GM23338 (cell line): Measurements from ENCODE around the gene ZNF222. TPM values are rescaled to one million over a fixed set of nuclear protein-coding genes. Genes with fewer than 3 reads are reported as not detected.

ENCODE experiments used
- ATAC-seq: fragments of 200-7000 bp; cut with Tn5 transposase; 3 replicates; pipeline ENCODE4 v1.9.1; 2020
- DNase-seq: peaks from one replicate; pipeline ENCODE4 v3.0.0-alpha.2; 2015; ENCODE audit warnings: low spot score
- H2AFZ ChIP-seq: fragments of 200-600 bp; sonication (generic); 2 replicates; pipeline ENCODE4 v1.8.0; 2016; ENCODE audit warnings: antibody characterized with exemption, mild to moderate bottlenecking, moderate library complexity
- H3F3A ChIP-seq: fragments of 200-600 bp; sonication (generic); replicated peaks from 2 replicates; pipeline ENCODE4 v1.8.0; 2017; ENCODE audit warnings: antibody characterized with exemption, mixed run types, low read depth
- H3K27ac ChIP-seq: fragments of 200-600 bp; sonication (generic); 2 replicates; pipeline ENCODE4 v1.6.1; 2016; ENCODE audit warnings: low read depth
- H3K27me3 ChIP-seq: fragments of 200-600 bp; sonication (generic); 2 replicates; pipeline ENCODE4 v1.8.0; 2016; ENCODE audit warnings: mild to moderate bottlenecking, mixed run types, moderate library complexity; ENCODE audit not compliant: insufficient read depth
- H3K36me3 ChIP-seq: fragments of 200-600 bp; sonication (generic); 2 replicates; pipeline ENCODE4 v1.8.0; 2016; ENCODE audit warnings: mild to moderate bottlenecking; ENCODE audit not compliant: insufficient read depth
- H3K4me1 ChIP-seq: fragments of 200-600 bp; sonication (generic); 2 replicates; pipeline ENCODE4 v1.8.0; 2016; ENCODE audit warnings: mild to moderate bottlenecking, moderate library complexity; ENCODE audit not compliant: insufficient read depth
- H3K4me2 ChIP-seq: fragments of 200-600 bp; sonication (generic); 2 replicates; pipeline ENCODE4 v1.7.1; 2017; ENCODE audit warnings: mixed run types
- H3K4me3 ChIP-seq: fragments of 200-600 bp; sonication (generic); 2 replicates; pipeline ENCODE4 v1.6.1; 2016; ENCODE audit warnings: mixed run types
- H3K79me2 ChIP-seq: fragments of 200-600 bp; sonication (generic); replicated peaks from 2 replicates; pipeline ENCODE4 v1.8.0; 2017; ENCODE audit warnings: mild to moderate bottlenecking; ENCODE audit not compliant: insufficient read depth
- H3K9me2 ChIP-seq: fragments of 200-600 bp; sonication (generic); 2 replicates; pipeline ENCODE4 v1.8.0; 2017; ENCODE audit not compliant: insufficient read depth
- H4K20me1 ChIP-seq: fragments of 200-600 bp; sonication (generic); replicated peaks from 2 replicates; pipeline ENCODE4 v1.8.0; 2017; ENCODE audit warnings: mild to moderate bottlenecking; ENCODE audit not compliant: insufficient read depth
- H3K27ac Mint-ChIP-seq: 2 replicates; pipeline ENCODE4 v1.8.0; 2020; ENCODE audit warnings: inconsistent platforms, mild to moderate bottlenecking, moderate library complexity, mixed read lengths
- H3K27me3 Mint-ChIP-seq: 3 replicates; pipeline ENCODE4 v1.8.0; 2022; ENCODE audit warnings: low read depth, mild to moderate bottlenecking, moderate library complexity, mixed read lengths, inconsistent platforms; ENCODE audit not compliant: insufficient read depth, poor library complexity
- H3K36me3 Mint-ChIP-seq: 3 replicates; pipeline ENCODE4 v1.8.0; 2021; ENCODE audit warnings: low read depth, mild to moderate bottlenecking, inconsistent platforms, moderate library complexity, mixed read lengths
- H3K4me1 Mint-ChIP-seq: 3 replicates; pipeline ENCODE4 v1.8.0; 2020; ENCODE audit warnings: mild to moderate bottlenecking, inconsistent platforms, mixed read lengths
- H3K4me3 Mint-ChIP-seq: 3 replicates; pipeline ENCODE4 v1.8.0; 2021; ENCODE audit warnings: moderate library complexity, mild to moderate bottlenecking, inconsistent platforms, mixed read lengths
- H3K9me3 Mint-ChIP-seq: 3 replicates; pipeline ENCODE4 v1.8.0; 2020; ENCODE audit warnings: moderate library complexity, mild to moderate bottlenecking, inconsistent platforms, mixed read lengths
- CREB1 ChIP-seq: fragments of 250-450 bp; sonication (Bioruptor Pico); IDR thresholded peaks from 2 replicates; pipeline ENCODE4 v1.5.0; 2020; ENCODE audit warnings: low read depth, mild to moderate bottlenecking, moderate library complexity
- CTCF ChIP-seq, 2 experiments: fragments of 200-600 bp in 1 of 2; sonication (generic) in 1 of 2; conservative IDR thresholded peaks; 2 replicates each; pipeline versions ENCODE4 v1.5.1 to v1.6.1; 2016 to 2017; ENCODE audit warnings: antibody characterized with exemption in 2 of 2, low read depth in 2 of 2, mild to moderate bottlenecking in 2 of 2, moderate library complexity in 1 of 2
- EZH2 ChIP-seq: fragments of 200-600 bp; sonication (generic); IDR thresholded peaks from one replicate; pipeline ENCODE4 v1.8.0; 2017; ENCODE audit warnings: antibody characterized with exemption, mild to moderate bottlenecking, low read depth; ENCODE audit not compliant: unreplicated experiment
- EZH2phosphoT487 ChIP-seq: fragments of 200-600 bp; sonication (generic); IDR thresholded peaks from one replicate; pipeline ENCODE4 v1.8.1; 2018; ENCODE audit warnings: antibody characterized with exemption; ENCODE audit not compliant: unreplicated experiment
- JUNB ChIP-seq: IDR thresholded peaks from one replicate; pipeline ENCODE4 v1.6.1; 2016; ENCODE audit warnings: antibody characterized with exemption; ENCODE audit not compliant: unreplicated experiment
- NANOG ChIP-seq: IDR thresholded peaks from 2 replicates; pipeline ENCODE4 v1.6.1; 2016; ENCODE audit warnings: antibody characterized with exemption, borderline replicate concordance
- POLR2AphosphoS5 ChIP-seq: IDR thresholded peaks from 2 replicates; pipeline ENCODE4 v1.6.1; 2016; ENCODE audit warnings: antibody characterized with exemption, low read depth
- STAT1 ChIP-seq: IDR thresholded peaks from one replicate; pipeline ENCODE4 v1.6.1; 2016; ENCODE audit warnings: antibody characterized with exemption; ENCODE audit not compliant: unreplicated experiment
- ZNF114 ChIP-seq: fragments of 250-450 bp; sonication (Bioruptor Pico); IDR thresholded peaks from 2 replicates; pipeline ENCODE4 v1.5.0; 2020; ENCODE audit warnings: mild to moderate bottlenecking, moderate library complexity
- ZNF331 ChIP-seq: fragments of 250-450 bp; sonication (Bioruptor Pico); IDR thresholded peaks from 2 replicates; pipeline ENCODE4 v1.5.0; 2020; ENCODE audit warnings: low read depth, mild to moderate bottlenecking, moderate library complexity
- ZNF462 ChIP-seq: fragments of 250-450 bp; sonication (Bioruptor Pico); IDR thresholded peaks from 2 replicates; pipeline ENCODE4 v1.5.0; 2020; ENCODE audit warnings: mild to moderate bottlenecking, moderate library complexity
- polyA plus RNA-seq: library from polyadenylated mRNA; unstranded; fragments of >200 nt; fragmentation: Nextera tagmentation; extraction: Ambion mirVana; gene quantifications from 2 replicates; pipeline ENCODE4 v1.2.1, GENCODE V29; 2016
- total RNA-seq: library from RNA; depleted of rRNA; stranded (reverse); fragments of >200 nt; shearing (Covaris generic); gene quantifications from 2 replicates; pipeline ENCODE4 v1.2.3, GENCODE V29; 2014
- TF ChIP-seq, protein P1 (sequence below): IDR thresholded peaks from one replicate; pipeline ENCODE4 v1.6.1; 2018; ENCODE audit warnings: antibody characterized with exemption; ENCODE audit not compliant: unreplicated experiment
- TF ChIP-seq, protein P2 (sequence below): IDR thresholded peaks from 2 replicates; pipeline ENCODE4 v1.6.1; 2016; ENCODE audit warnings: antibody characterized with exemption

ZNF222 gene
- total and polyA plus RNA-seq, 2 experiments from 2014 or later = 2.3 to 2.6 TPM

DNA sequence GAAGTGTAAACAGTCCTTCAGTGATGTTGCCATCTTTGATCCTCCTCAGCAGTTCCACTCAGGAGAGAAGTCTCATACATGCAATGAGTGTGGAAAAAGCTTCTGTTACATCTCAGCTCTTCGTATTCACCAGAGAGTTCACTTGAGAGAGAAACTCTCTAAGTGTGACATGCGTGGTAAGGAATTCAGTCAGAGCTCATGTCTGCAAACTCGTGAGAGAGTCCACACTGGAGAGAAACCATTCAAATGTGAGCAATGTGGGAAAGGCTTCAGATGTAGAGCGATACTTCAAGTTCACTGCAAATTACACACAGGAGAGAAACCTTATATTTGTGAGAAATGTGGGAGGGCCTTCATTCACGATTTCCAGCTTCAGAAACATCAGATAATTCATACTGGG lies 14.7 kb upstream of the ZNF222 start:
- Histone ChIP-seq H3K4me1 (no peaks in the 10 kb centered on the region), H3K27ac (no peak overlapping the region), H2AFZ (no peak overlapping the region), H4K20me1 (no peaks in the 10 kb centered on the region), H3K4me2 (no peak overlapping the region), H3F3A (no peaks in the 10 kb centered on the region), H3K79me2 (0 out of 2 replicates have a peak, but pooled peaks cover 4% of the 10 kb centered on the region), H3K4me3 (no peak overlapping the region), H3K9me2 (peaks cover 17% of the 10 kb centered on the region), H3K27me3 (no peaks in the 10 kb centered on the region), H3K36me3 (peaks cover 34% of the 10 kb centered on the region)
- Mint-ChIP-seq H3K9me3 (peaks cover 77% of the 10 kb centered on the region), H3K36me3 (peaks cover 59% of the 10 kb centered on the region), H3K4me3 (no peak overlapping the region), H3K27ac (no peak overlapping the region), H3K27me3 (peaks cover 3% of the 10 kb centered on the region), H3K4me1 (no peaks in the 10 kb centered on the region)
- DNase-seq (no peak), ATAC-seq (no peak)
- TF ChIP-seq JUNB (no peak), EZH2 (no peak), ZNF114 (CRISPR knock-in tag) (no peak), CREB1 (no peak), ZNF331 (CRISPR knock-in tag) (no peak), STAT1 (no peak), EZH2phosphoT487 (no peak), NANOG (no peak), CTCF (conservative IDR thresholded peaks at IDR 0.05; ENCODE audit: low read depth in 2 of 2) (no peak), POLR2AphosphoS5 (no peak), ZNF462 (CRISPR knock-in tag) (no peak)
- TF ChIP-seq, protein P1, sequence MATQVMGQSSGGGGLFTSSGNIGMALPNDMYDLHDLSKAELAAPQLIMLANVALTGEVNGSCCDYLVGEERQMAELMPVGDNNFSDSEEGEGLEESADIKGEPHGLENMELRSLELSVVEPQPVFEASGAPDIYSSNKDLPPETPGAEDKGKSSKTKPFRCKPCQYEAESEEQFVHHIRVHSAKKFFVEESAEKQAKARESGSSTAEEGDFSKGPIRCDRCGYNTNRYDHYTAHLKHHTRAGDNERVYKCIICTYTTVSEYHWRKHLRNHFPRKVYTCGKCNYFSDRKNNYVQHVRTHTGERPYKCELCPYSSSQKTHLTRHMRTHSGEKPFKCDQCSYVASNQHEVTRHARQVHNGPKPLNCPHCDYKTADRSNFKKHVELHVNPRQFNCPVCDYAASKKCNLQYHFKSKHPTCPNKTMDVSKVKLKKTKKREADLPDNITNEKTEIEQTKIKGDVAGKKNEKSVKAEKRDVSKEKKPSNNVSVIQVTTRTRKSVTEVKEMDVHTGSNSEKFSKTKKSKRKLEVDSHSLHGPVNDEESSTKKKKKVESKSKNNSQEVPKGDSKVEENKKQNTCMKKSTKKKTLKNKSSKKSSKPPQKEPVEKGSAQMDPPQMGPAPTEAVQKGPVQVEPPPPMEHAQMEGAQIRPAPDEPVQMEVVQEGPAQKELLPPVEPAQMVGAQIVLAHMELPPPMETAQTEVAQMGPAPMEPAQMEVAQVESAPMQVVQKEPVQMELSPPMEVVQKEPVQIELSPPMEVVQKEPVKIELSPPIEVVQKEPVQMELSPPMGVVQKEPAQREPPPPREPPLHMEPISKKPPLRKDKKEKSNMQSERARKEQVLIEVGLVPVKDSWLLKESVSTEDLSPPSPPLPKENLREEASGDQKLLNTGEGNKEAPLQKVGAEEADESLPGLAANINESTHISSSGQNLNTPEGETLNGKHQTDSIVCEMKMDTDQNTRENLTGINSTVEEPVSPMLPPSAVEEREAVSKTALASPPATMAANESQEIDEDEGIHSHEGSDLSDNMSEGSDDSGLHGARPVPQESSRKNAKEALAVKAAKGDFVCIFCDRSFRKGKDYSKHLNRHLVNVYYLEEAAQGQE = no peak
- TF ChIP-seq, protein P2, sequence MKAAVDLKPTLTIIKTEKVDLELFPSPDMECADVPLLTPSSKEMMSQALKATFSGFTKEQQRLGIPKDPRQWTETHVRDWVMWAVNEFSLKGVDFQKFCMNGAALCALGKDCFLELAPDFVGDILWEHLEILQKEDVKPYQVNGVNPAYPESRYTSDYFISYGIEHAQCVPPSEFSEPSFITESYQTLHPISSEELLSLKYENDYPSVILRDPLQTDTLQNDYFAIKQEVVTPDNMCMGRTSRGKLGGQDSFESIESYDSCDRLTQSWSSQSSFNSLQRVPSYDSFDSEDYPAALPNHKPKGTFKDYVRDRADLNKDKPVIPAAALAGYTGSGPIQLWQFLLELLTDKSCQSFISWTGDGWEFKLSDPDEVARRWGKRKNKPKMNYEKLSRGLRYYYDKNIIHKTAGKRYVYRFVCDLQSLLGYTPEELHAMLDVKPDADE = no peak
